Measurements from ENCODE around the gene RAB44.

DNA sequence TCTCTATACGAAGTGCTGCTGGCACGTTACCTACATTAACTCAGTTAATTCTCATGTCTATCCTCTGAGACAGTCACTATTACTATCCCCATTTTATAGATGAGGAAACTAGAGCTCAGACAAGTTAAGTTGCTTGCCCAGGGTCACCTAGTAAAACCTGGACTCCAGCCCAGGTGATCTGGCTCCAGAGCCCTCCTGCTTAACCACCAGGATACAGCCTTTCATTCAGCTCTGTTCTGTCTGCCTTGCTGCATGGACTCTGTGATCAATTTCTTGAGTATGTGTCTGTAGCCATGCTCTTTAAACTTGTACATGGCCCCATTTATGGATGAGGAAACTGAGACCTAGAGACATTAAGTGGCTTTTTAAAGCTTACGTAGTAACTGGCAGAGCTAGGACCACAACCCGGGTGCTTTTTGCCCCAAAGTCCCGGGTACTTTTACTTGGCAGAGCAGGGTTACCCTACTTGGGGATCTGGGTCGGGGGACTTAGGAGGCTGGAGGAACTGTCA is 14.4 kb upstream of the RAB44 start:
- no peak for TF ChIP-seq FOXP2 (optimal IDR thresholded peaks at IDR 0.05; ENCODE audit: control extremely low read depth, extremely low read length, insufficient read depth)
- TF ChIP-seq POLR2AphosphoS5 (IDR thresholded peaks at IDR 0.05; ENCODE audit: borderline replicate concordance, low read depth, low read length): no peak
- no peak for TF ChIP-seq EZH2 (IDR thresholded peaks at IDR 0.05)

Data from SK-N-MC (cell line).